Right lobe of liver (tissue), 4 donors: ENCODE measurements around the gene WNT8A.

Experiments used
- CTCF ChIP-seq, 4 donors: fragments of 200-600 bp in 3 of 4; fragments of 450-650 bp in 1 of 4; IDR thresholded peaks; one replicate each; pipeline versions ENCODE4 v1.5.1 to v1.8.0; 2016 to 2022; ENCODE audit warnings: antibody characterized with exemption in 4 of 4, mild to moderate bottlenecking in 2 of 4
- POLR2A ChIP-seq: fragments of 450-650 bp; IDR thresholded peaks from one replicate; pipeline ENCODE4 v1.6.1; 2017; ENCODE audit warnings: antibody characterized with exemption, mild to moderate bottlenecking
- donor health status: DM: no; HTN: no; CAD: no.
- donor health status: DM: no; HTN: no; CAD: no.
- donor health status: DM: no; HTN: yes; CAD: no.

GRCh38 chr5:138038826-138039225 is 45.0 kb upstream of the WNT8A start:
- TF ChIP-seq CTCF (IDR thresholded peaks at IDR 0.05): no peak
- TF ChIP-seq POLR2A: no peak
